ENCODE results near the gene RIMS4.

- no peak for TF ChIP-seq POLR2A (IDR thresholded peaks at IDR 0.05)
- TF ChIP-seq CTCF (IDR thresholded peaks at IDR 0.05) = no peak
Observed at GRCh38 chr20:44773070-44773829, 37.1 kb downstream of the RIMS4 start.

Measured in ovary (tissue), 3 donors.